Tibial artery (tissue), 4 donors: ENCODE measurements around the gene NLK.

Experiments
- DNase-seq, 2 donors: peaks; one replicate each; pipeline ENCODE4 v3.0.0-alpha.2; 2019
- H3K27ac ChIP-seq, 2 donors: fragments of 200-600 bp; sonication (generic) in 1 of 2; 1 replicate in 1 of 2; 2 replicates in 1 of 2; pipeline ENCODE4 v1.5.1; 2018 to 2019; ENCODE audit warnings: mild to moderate bottlenecking in 1 of 2
- H3K27me3 ChIP-seq, 2 donors: fragments of 200-600 bp; sonication (generic) in 1 of 2; one replicate each; pipeline versions ENCODE4 v1.5.1 to v1.6.0; 2016 to 2019
- H3K36me3 ChIP-seq, 3 donors: fragments of 200-600 bp; sonication (generic) in 2 of 3; one replicate each; pipeline ENCODE4 v1.5.1; 2016 to 2019; ENCODE audit warnings: mild to moderate bottlenecking in 2 of 3
- H3K4me1 ChIP-seq, 4 donors: fragments of 200-600 bp; sonication (generic) in 2 of 4; 1 replicate in 3 of 4; 2 replicates in 1 of 4; pipeline ENCODE4 v1.5.1; 2016 to 2019
- H3K4me3 ChIP-seq, 2 donors: fragments of 200-600 bp; sonication (generic) in 1 of 2; 1 replicate in 1 of 2; 2 replicates in 1 of 2; pipeline ENCODE4 v1.5.1; 2018 to 2019; ENCODE audit warnings: mild to moderate bottlenecking in 2 of 2
- H3K9me3 ChIP-seq, 3 donors: fragments of 200-600 bp; sonication (generic) in 1 of 3; one replicate each; pipeline ENCODE4 v1.5.1; 2016 to 2019
- intact Hi-C: fragments of 100-400 bp; cut with DNase I; formaldehyde crosslinking; loops from one replicate; pipeline ENCODE4 v1.15.0; 2023; ENCODE audit warnings: low total_unique reads
- TF ChIP-seq, protein P1 (sequence below), 2 experiments: fragments of 200-600 bp in 1 of 2; fragments of 450-650 bp in 1 of 2; IDR thresholded peaks; one replicate each; pipeline ENCODE4 v1.5.1; 2017 to 2019; ENCODE audit warnings: antibody characterized with exemption in 2 of 2, mild to moderate bottlenecking in 1 of 2, moderate library complexity in 1 of 2

The NLK gene

DNA sequence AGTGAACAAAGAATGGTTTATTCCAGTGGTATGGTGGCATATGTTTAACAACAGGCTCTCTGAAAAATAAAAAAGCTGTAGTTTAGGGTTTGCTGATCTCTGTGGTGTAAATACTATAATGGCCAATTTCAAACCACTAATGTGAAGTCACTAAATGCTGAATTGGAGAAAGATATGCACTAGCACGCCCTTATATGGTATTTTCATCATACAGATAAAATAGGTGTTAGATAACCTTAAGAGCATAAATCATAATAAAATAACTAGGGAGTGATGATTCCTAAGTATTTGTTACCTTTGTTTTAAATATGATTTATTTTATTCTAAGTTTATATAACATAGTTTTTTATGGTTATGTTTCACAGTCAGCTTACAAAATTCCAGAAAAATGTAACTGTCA, 17.2 kb downstream of the NLK start:
- Histone ChIP-seq H3K4me1 (peaks cover 0 to 30% (median 9%) of the 10 kb centered on the region in 4 donors), H3K27ac (no peak overlapping the region)
- intact Hi-C loops: no loop called here

GRCh38 chr17:28065706-28066105, 23.2 kb downstream of the NLK start:
- no peaks in the 10 kb centered on the region for H3K27me3 ChIP-seq
- H3K36me3 ChIP-seq: peaks cover 0 to under 1% (median 0%) of the 10 kb centered on the region in 3 donors
- H3K4me1 ChIP-seq: no peaks in the 10 kb centered on the region
- TF ChIP-seq, protein P1, sequence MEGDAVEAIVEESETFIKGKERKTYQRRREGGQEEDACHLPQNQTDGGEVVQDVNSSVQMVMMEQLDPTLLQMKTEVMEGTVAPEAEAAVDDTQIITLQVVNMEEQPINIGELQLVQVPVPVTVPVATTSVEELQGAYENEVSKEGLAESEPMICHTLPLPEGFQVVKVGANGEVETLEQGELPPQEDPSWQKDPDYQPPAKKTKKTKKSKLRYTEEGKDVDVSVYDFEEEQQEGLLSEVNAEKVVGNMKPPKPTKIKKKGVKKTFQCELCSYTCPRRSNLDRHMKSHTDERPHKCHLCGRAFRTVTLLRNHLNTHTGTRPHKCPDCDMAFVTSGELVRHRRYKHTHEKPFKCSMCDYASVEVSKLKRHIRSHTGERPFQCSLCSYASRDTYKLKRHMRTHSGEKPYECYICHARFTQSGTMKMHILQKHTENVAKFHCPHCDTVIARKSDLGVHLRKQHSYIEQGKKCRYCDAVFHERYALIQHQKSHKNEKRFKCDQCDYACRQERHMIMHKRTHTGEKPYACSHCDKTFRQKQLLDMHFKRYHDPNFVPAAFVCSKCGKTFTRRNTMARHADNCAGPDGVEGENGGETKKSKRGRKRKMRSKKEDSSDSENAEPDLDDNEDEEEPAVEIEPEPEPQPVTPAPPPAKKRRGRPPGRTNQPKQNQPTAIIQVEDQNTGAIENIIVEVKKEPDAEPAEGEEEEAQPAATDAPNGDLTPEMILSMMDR (IDR thresholded peaks at IDR 0.05): no peak
- intact Hi-C loops: no loop called here
- H3K4me3 ChIP-seq: no peak overlapping the region
- H3K27ac ChIP-seq: no peak overlapping the region
- peaks cover 0 to under 1% (median 0%) of the 10 kb centered on the region in 3 donors for H3K9me3 ChIP-seq
- DNase-seq: no peak

More for the DNA sequence above, 17.2 kb downstream of the NLK start:
- Histone ChIP-seq H3K4me3 (no peak overlapping the region), H3K9me3 (no peaks in the 10 kb centered on the region), H3K27me3 (no peaks in the 10 kb centered on the region), H3K36me3 (no peaks in the 10 kb centered on the region)
- TF ChIP-seq, protein P1 (IDR thresholded peaks at IDR 0.05): no peak
- DNase-seq: no peak

- no peak overlapping the region for H3K27ac ChIP-seq
- no peak overlapping the region for H3K4me3 ChIP-seq
- H3K36me3 ChIP-seq: peaks cover 0 to 7% (median 4%) of the 10 kb centered on the region in 3 donors
- H3K4me1 ChIP-seq: no peaks in the 10 kb centered on the region
- TF ChIP-seq, protein P1 (IDR thresholded peaks at IDR 0.05): no peak
- H3K9me3 ChIP-seq: peaks cover 0 to 10% (median 3%) of the 10 kb centered on the region in 3 donors
- DNase-seq: no peak
- H3K27me3 ChIP-seq: no peaks in the 10 kb centered on the region
- intact Hi-C loops: no loop called here
Observed at GRCh38 chr17:28069061-28069460, 26.6 kb downstream of the NLK start.

GRCh38 chr17:28071179-28071578, 28.7 kb downstream of the NLK start:
- H3K9me3 ChIP-seq: peaks cover 0 to 10% (median 3%) of the 10 kb centered on the region in 3 donors
- TF ChIP-seq, protein P1 (IDR thresholded peaks at IDR 0.05): no peak
- no peak overlapping the region for H3K27ac ChIP-seq
- H3K27me3 ChIP-seq: no peaks in the 10 kb centered on the region
- intact Hi-C loops: no loop called here
- no peaks in the 10 kb centered on the region for H3K4me1 ChIP-seq
- H3K36me3 ChIP-seq: peaks cover 0 to 7% (median 4%) of the 10 kb centered on the region in 3 donors
- DNase-seq: no peak
- H3K4me3 ChIP-seq: no peak overlapping the region

DNA sequence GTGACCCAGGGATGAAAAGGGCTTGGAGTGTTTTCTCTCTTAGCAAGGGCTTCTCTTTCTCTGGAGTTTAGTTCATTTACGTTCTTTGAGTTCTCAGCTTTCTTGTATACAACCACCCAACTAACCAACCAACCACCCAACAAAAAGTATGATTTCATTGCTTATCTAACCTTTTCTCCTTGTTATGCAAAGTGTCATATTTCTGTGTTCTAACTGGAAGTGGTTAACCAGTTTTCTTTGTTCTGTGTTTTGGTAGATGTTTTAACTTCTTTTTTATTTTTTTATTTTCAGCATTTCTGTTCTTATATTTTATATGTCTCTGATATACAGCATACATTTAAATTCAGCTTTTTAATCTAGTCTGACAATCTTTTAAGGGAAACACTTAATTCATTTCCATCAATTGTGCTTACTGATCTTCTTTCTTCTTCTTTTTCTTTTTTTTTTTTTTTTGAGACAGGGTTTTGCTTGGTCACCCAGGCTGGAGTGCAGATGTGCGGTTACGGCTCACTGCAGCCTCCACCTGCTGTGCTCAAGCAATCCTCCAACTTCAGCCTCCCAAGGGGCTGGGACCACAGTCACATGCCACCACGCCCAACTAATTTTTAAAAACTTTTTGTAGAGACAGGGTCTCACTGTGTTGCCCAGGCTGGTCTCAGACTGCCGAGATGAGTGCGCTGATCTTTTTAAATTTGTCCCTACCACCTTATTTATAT, 29.6 kb downstream of the NLK start:
- TF ChIP-seq, protein P1 (IDR thresholded peaks at IDR 0.05): no peak
- Histone ChIP-seq H3K27me3 (no peaks in the 10 kb centered on the region), H3K4me3 (no peak overlapping the region), H3K9me3 (peaks cover 0 to 10% (median 3%) of the 10 kb centered on the region in 3 donors), H3K4me1 (no peaks in the 10 kb centered on the region), H3K36me3 (peaks cover 0 to 7% (median 4%) of the 10 kb centered on the region in 3 donors), H3K27ac (no peak overlapping the region)
- intact Hi-C loops: no loop called here
- no peak for DNase-seq
